Right renal pelvis (tissue), 4 donors: ENCODE measurements around the gene SBF1. TPM values are rescaled to one million over a fixed set of nuclear protein-coding genes. Genes with fewer than 3 reads are reported as not detected.
"Not testable (repeated sequence)": the region's sequence is repeated elsewhere in the genome, so short reads cannot be mapped to it uniquely, and the experiment has no call there.

Experiments
- DNase-seq, 4 donors: peaks; one replicate each; pipeline ENCODE4 v3.0.0-alpha.2; 2013; ENCODE audit warnings: low read depth in 4 of 4, low spot score in 3 of 4, missing footprints in 1 of 4
- polyA plus RNA-seq, 4 donors: library from polyadenylated mRNA; unstranded; fragments of 120-200 nt; gene quantifications; one replicate each; pipeline ENCODE4 v1.2.1, GENCODE V29; 2013; ENCODE audit not compliant: insufficient read length in 4 of 4

Gene SBF1, protein sequence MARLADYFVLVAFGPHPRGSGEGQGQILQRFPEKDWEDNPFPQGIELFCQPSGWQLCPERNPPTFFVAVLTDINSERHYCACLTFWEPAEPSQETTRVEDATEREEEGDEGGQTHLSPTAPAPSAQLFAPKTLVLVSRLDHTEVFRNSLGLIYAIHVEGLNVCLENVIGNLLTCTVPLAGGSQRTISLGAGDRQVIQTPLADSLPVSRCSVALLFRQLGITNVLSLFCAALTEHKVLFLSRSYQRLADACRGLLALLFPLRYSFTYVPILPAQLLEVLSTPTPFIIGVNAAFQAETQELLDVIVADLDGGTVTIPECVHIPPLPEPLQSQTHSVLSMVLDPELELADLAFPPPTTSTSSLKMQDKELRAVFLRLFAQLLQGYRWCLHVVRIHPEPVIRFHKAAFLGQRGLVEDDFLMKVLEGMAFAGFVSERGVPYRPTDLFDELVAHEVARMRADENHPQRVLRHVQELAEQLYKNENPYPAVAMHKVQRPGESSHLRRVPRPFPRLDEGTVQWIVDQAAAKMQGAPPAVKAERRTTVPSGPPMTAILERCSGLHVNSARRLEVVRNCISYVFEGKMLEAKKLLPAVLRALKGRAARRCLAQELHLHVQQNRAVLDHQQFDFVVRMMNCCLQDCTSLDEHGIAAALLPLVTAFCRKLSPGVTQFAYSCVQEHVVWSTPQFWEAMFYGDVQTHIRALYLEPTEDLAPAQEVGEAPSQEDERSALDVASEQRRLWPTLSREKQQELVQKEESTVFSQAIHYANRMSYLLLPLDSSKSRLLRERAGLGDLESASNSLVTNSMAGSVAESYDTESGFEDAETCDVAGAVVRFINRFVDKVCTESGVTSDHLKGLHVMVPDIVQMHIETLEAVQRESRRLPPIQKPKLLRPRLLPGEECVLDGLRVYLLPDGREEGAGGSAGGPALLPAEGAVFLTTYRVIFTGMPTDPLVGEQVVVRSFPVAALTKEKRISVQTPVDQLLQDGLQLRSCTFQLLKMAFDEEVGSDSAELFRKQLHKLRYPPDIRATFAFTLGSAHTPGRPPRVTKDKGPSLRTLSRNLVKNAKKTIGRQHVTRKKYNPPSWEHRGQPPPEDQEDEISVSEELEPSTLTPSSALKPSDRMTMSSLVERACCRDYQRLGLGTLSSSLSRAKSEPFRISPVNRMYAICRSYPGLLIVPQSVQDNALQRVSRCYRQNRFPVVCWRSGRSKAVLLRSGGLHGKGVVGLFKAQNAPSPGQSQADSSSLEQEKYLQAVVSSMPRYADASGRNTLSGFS (N-terminal part only)
- 10 to 100 TPM; 30.7 to 46.5 (median 32.7) TPM for polyA plus RNA-seq

DNA sequence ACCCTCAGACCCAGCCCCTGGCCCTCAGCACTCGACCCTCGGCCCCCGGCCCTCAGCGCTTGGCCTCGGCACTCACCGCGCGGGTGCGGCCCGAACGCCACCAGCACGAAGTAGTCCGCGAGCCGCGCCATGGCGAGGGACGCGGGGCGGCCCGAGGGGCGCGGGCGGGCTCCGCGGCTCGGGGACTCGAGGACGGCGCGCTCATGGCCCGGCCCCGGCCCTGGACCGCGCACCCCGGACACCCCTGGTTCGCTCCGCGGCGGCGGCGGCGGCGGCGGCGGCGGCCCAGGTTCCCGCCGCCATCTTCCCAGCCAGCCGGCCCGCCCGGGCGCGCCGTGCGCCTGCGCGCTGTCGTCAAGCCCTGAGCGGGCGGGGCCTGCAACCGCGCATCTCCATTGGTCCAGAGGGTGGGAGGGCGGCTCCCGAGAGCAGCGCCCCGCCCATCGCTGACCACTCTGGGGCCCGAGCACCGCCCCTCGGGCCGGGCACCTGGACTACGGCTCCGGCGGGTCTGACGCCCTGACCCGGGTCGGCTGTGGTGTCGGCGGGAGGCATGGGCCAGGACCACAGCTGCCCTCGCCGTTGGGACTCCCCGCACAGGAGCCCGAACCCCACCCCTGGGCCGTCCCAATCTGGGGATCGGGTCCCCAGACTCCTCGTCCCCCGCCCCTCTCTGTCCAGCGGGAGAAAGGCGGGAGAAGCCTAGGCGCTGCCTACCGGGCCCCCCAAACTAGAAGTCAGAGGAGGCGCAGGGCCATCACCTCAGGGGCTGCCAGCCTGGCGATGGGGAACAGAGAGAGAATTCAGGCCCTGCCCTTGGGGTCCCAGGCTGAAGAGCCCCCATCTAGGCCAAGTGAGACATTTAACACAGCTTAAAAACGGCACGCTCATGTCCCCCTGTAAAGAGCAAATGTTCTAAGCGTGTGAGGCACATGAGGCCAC, at the start of gene SBF1:
TSS of gene SBF1 (minus strand) at position 326 of the 942 bp plus-strand sequence. CDS start at position 131, 195 bp downstream.
- peak; percentile 77 to 86 (median 84) for DNase-seq

DNA sequence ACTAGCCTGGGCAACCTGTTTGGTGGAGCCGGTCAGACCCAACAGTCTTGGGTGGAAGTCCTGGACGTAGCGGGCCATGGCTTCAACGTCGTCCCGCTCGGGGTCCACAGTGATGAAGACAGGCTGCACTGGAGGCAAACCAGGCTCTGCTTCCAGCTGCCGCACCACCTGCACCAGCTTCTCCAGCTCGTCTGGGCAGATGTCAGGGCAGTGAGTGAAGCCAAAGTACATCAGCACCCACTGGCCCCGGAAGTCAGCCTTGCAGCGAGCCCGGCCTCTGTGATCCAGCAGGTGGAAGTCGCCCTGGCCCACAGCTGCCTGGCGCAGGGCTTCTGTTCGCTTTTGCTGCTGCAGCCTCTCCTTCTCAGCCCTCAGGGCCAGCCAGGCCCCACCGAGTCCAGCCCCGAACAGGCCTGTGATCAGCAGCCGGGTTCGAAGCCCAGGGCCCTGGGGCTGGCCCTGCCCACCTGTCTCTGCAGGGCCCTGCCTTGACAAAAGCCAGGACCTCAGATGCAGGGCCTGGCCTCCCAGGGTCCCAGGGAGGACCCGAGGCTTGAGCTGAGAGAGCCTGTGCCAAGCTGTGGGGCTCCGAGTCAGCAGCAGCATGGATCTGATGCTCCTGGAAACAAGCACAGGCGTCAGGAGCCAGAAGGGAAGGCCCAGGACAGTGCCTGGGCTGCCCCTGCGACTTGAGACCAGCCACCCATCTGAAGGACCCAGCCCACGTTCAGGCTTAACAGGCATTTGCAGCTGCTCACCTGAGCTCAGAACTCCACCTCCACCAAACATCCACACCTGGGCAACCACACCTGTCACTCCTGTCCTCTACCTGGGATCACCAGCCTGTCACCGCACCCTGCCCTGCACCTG, 49.2 kb upstream of the SBF1 start:
- no peak for DNase-seq

DNA sequence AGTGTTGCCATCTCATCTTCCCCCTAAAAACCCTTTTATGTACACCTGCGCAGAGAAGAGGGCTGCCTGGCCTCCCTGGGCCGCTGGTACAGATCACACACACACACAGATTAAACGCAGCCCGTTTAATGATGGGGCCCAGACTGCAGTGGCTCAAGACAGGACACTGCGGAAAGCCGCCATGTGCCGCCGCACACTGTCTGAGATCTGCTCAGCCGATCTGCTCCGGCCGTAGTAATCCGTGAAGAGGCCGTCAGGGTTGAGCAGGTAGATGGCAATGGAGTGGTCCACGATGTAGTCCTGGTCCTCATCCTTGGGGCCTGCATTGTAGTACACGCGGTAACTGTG, 48.6 kb upstream of the SBF1 start:
- DNase-seq, result no peak

DNA sequence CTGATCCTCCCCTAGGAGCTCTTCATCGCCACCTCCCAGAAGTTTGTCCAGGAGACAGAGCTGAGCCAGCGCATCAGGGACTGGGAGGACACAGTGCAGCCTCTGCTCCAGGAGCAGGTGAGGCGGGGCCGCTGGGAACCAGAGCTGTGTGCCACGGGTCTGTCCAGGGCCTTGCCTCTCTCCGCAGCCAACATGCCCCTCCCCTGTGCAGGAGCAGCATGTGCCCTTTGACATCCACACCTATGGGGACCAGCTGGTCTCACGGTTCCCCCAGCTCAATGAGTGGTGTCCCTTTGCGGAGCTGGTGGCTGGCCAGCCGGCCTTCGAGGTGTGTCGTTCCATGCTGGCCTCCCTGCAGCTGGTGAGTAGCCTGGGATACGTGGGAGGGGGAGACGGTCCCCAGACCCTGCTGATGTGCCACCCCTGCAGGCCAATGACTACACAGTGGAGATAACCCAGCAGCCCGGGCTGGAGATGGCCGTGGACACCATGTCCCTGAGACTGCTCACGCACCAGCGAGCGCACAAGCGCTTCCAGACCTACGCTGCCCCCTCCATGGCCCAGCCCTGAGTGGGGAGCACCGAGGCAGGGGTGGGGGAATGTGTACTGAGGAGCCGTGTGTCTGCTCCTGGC, 48.1 kb upstream of the SBF1 start:
- DNase-seq, result no peak

DNA sequence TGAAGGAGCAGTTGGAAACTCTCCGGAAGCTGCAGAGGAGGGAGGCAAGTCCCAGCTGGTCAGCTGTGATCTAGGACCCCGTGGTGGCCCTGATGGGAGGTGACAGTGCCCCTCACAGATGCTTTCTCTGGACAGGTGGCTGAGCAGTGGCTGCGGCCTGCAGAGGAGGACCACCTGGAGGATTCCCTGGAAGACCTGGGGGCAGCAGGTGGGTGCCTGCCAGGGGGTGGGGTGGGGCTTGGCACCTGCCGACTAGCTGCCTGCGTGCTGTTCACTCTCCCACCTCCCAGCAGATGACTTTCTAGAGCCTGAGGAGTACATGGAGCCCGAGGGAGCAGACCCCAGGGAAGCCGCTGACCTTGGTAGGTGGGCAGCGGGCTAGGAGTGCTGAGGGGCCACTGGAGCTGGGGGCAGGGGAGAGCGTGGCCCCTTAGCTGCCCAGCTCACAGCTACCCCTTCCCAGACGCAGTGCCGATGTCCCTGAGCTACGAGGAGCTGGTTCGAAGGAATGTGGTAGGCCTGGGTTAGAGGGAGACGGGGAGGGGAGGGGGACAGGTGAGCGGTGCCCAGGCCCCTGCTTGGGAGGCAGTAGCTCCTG, 47.5 kb upstream of the SBF1 start:
- no peak for DNase-seq

DNA sequence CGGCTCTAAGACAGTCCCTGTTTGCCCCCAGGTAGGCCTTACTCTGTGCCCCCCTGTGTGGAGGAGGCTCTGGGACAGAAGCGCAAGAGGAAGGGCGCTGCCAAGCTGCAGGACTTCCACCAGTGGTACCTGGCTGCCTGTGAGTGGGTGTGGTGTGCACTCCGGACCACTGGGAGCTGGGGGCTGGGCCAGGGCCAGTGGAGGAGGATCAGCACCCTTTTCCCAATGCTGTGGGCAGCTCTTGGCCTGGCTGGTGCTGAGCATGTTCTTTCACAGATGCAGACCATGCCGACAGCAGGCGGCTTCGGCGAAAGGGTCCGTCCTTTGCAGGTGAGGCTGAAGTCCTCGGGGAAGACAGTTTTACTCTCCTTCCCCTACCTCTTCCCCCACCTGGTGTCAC, 46.9 kb upstream of the SBF1 start:
- DNase-seq, result no peak

DNA sequence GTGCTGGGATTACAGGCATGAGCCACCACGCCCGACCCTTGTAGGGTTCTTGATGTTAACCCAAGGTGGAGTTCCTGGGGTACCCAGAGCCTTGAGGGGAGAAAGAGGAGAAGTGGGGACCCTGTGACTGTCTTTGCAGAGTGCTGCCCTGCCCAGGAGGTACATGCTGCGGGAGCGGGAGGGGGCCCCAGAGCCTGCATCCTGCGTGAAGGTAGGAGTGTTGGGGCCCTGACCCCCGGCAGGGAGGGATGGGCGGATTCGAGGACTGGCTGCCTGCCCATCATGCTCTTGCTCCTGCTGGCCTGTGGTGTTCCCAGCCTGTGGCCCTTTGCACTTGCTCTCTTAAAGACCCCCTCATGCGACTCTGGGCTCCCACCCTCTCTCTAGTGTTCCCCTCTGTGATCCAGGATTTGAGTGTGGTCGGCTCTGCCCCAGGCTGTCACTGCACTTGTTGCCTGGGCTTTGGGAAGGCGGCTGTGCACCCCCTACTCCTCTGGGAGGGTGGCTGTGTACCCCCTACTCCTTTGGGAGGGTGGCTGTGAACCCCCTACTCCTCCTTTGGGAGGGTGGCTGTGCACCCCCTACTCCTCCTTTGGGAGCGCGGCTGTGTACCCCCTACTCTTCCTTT, 46.1 kb upstream of the SBF1 start:
- DNase-seq, result no peak

DNA sequence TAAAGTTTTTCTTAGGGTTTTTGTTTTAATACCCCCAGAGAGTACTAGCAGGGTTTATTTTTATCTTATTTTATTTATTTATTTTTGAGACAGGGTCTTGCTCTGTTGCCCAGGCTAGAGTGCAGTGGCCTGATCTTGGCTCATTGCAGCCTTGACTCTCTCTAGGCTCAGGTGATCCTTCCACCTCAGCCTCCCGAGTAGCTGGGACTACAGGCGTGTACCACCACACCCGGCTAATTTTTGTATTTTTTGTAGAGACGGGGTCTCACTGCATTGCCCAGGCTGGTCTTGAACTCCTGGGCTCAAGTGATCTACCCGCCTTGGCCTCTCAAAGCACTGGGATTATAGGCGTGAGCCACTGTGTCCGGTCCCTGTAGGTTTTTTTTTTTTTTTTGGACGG, 45.3 kb upstream of the SBF1 start:
- not testable (repeated sequence) for DNase-seq

DNA sequence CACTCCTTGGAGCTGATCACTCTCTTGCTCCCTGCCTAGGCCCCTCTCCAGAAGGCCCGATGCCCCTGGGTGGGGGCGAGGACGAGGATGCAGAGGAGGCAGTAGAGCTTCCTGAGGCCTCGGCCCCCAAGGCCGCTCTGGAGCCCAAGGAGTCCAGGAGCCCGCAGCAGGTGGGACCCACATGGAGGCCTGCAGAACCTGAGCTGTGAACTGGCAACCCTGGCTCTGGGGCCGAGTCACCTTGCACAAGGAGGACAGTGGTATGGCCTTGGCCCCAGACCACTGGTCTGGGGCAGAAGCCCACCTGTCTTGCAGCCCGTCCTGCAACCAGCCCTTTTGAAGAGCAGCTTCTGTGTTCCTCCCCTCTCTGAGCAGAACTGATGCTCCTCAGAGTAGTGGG, 44.3 kb upstream of the SBF1 start:
- DNase-seq, result no peak

DNA sequence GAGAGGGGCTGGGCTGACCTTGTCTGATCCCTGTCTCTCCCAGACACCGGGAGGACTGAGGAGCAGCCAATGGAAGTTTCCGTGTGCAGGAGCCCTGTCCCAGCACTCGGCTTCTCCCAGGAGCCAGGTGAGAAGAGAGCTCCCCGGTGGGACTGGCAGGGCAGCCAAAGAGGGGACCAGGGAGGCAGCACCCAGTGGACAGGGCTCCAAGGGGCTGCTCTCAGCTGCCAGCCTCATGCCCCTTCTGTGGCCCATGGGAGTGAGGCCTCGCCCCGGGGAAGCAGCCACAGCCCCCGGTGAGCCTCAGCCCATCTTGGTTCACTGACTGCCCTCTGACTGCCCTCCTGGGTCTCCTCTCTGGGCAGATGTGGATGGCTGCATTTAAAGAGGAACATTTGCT, 43.8 kb upstream of the SBF1 start:
- DNase-seq, result no peak

DNA sequence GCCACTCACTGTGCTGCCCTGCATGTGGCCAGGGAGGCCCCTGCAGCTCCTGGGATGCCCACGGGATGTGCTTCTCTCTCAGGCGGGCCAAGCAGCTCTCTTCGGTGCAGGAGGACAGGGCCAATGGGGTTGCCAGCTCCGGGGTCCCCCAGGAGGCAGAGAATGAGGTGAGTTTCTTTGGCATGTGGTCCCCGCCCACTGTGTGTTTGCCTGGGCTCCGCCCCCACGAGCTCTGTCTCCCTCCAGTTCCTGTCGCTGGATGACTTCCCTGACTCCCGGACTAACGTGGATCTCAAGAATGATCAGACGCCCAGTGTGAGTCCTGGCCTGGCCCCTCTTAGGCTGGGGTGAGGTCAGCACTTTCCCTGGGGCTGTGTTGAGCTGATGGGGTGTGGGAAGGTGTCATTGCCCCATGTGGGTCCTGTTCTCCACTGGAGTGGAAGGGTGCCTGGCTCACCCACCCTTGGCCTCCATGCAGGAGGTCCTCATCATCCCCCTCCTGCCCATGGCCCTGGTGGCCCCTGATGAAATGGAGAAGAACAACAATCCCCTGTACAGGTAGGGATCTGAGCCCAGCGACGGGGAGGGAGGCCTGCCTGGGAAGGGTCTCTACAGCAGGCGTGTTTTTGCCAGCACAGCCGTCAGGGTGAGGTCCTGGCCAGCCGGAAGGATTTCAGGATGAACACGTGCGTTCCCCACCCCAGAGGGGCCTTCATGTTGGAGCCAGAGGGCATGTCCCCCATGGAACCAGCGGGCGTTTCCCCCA, 42.8 kb upstream of the SBF1 start:
- DNase-seq, result no peak

DNA sequence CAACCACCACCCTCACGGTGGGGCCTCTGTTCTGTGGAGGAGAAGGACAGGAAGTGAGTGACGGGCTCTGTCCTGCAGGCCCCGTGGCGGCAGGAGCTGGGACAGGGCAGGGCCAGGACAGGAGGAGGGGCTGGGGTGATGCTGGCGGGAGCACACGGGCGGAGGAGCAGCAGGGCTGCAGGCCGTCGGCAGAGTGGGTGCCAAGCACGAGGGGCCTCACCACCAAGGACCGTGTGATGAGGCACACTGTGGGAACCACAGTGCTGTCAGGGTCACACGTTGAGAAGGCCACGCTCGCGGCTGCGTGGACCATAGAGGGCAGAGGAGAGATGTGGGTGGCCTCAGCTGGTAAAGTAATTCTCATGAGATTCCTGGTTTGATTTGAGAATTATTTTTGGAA, 42.1 kb upstream of the SBF1 start:
- DNase-seq, result no peak

DNA sequence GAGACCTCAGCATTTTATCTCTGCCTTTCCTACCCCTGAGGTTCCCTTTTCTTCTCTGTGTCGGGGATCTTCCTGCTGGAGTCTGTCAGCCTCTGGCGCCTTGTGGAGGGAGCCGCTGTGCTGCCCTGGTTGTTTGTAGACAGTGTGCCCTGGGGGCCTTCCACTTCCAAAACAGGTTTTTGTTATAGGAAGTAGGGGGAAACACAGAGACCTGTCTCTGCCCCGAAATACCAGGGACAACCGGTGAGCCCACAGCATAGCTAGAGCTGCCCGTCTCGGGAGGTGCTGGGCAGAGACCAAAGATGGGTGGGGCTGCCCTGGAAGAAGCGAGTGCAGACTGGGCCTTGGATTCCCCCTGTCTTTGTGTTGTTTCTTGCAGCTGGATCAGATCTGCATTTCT, 41.2 kb upstream of the SBF1 start:
- no peak for DNase-seq

DNA sequence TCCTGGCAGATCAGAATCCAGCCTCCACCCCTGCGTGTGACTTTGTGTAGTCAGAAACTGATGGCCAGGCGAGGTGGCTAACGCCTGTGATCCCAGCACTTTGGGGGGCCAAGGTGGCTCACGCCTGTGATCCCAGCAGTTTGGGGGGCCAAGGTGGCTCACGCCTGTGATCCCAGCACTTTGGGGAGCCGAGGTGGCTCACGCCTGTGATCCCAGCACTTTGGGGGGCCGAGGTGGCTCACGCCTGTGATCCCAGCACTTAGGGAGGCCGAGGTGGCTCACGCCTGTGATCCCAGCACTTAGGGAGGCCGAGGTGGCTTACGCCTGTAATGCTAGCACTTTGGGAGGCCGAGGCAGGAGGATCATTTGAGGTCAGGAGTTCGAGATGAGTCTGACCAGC, 38.3 kb upstream of the SBF1 start:
- no peak for DNase-seq

DNA sequence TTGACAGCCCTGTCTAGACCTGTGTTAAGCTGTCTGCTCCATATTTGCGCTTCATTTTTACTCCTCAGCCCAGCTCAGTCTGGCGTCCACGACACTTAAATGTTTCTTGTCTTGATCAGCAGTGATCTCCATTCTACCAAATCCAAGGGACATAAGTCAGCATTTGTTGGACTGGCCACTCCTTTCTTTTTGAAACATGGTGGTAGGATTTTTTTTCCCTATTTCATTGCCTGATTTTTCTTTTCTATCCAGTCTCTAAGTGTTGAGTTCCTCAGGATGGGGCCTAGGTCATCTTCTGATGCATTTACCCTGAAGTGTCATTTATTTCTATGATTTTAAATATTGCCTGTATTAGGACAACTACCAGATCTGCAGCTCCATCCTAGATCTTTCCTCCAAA, 34.1 kb upstream of the SBF1 start:
- no peak for DNase-seq

DNA sequence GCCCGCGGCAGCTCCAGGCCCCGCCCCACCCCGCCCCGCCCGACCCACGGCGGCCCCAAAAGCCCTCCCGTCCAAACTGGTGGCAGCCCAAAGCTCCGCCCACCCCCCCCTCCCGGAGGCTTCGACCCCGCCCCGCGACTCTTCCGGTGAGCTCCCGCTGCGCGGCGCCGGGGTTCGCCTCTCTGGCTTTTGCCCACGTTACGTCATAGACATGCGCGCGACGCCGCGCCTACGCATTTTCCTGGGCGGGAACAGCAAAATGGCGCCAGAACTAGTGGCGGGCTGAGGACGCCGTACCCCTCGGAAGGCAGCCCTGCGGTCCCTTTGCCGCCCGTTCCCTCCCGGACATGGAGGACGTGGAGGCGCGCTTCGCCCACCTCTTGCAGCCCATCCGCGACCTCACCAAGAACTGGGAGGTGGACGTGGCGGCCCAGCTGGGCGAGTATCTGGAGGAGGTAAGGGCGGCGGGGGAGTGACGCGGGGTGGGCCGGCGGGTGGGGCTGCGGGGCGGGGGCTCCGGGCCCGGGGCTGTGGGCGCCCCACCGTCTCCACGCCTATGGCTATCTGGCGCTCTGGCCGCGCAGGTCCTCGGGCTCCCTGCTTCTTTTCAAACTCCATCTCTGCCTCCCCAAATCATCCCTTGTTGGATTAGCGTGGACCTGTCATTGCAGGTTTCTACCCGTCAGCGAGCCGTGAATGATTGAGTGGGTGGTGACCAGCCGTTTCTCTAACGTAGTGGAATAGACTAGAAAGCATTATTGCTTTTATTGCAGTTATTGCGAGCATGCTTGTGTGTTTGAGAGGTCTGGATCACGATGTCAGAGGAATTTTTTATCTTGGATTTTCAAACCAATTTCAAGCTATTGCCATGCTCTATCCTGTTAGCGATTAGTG, 33.4 kb upstream of the SBF1 start, which contains the start of gene NCAPH2:
TSS of gene NCAPH2 (plus strand) at position 234 of the 894 bp plus-strand sequence. CDS start at position 348, 114 bp downstream.
- DNase-seq, result peak; percentile 97 to 99 (median 98)
